GM21360 (cell line): ENCODE data around the gene NAV2.
A peak's percentile ranks its signal among the peaks of the same experiment; 100 is the strongest.

Experiments used
- ATAC-seq: cut with Tn5 transposase; IDR thresholded peaks from one replicate; pipeline ENCODE4 v1.9.1; 2021; ENCODE audit warnings: mild to moderate bottlenecking, moderate library complexity; ENCODE audit not compliant: unreplicated experiment

The NAV2 gene

GRCh38 chr11:19962801-19963175, 250.2 kb downstream of the NAV2 start:
- no peak for ATAC-seq

- ATAC-seq = no peak
These were observed 251.2 kb downstream of the NAV2 start for GRCh38 chr11:19963697-19964387.

DNA sequence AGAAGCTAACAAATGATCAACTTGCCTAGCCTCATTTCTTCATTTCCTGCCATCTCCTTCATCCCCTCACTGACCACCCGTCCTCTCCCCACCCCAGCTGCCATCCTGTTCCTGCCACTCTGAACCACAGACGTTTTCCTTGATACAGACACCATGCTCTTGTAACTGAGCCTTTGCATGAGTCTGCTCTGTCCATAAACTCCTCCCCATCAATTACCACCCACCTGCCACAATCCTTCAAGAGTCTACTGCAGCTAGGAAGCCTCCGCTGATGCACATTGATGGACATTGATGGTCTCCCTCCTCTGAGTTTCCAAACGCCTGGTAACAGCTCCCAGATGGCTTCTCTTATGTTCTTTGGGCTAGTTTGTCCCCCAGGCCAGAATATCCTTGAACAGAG, 253.8 kb downstream of the NAV2 start:
- no peak for ATAC-seq

- no peak for ATAC-seq
These were observed 254.3 kb downstream of the NAV2 start for GRCh38 chr11:19966927-19967326.

- ATAC-seq = no peak
These were observed 255.2 kb downstream of the NAV2 start for GRCh38 chr11:19967787-19968186.

DNA sequence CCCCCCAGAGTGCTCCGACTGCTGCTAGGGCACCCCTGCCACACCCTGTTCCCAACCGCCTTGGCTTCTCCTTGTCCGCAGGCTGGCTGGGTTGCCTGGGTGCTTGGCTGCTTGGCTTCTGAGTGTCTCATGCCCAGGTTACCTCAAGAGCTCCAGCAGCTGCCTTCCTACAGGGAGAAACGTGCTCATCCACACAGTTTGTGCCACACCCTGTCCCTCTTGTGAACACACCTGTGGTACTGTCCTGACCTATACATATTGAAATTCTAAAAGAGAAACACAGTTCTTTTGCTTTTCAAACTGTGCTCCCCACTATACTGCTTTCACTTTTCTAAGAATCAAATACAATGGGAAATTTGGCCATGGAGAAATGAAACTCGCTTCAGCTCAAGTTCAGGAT, 256.2 kb downstream of the NAV2 start:
- ATAC-seq = no peak

- no peak for ATAC-seq
These were observed 258.3 kb downstream of the NAV2 start for GRCh38 chr11:19970944-19971343.

DNA sequence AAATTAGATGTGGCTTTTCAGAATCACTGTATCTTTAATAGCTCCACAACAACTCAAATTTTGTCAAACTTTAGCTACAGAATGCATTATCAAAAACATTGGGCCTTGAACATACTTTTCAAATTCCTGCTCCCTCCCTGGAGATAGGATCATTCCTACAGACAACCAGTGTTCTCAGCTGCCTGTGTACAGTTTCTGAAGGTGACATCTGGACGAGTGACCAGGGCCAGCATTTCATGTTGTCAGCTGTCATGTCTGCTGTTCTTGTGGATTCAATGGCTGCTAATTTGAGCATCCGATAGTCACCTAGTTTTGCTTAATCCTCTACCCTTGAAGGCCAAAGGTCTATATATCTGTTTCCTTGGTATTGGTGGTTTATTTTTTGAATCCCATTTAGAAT, 259.5 kb downstream of the NAV2 start:
- no peak for ATAC-seq

DNA sequence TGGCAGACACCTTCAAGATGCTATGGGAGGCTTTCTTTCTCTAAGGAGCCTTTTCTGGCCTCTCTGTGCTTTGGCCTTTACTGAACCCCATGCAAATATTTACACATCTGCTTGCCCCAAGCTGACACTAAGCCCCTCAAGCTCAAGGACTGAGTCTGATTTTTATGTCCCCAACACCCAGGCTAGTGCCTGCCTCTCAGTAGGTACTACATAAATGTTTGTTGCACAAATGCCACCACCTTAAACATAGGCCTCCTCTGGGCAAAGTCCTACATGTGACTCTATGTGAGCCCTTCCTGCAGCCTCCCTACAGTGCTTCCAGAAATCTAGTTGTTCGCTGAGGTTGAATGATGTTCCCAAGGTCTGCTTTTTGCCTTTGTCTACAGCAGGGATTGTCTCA, 260.0 kb downstream of the NAV2 start:
- ATAC-seq = no peak

DNA sequence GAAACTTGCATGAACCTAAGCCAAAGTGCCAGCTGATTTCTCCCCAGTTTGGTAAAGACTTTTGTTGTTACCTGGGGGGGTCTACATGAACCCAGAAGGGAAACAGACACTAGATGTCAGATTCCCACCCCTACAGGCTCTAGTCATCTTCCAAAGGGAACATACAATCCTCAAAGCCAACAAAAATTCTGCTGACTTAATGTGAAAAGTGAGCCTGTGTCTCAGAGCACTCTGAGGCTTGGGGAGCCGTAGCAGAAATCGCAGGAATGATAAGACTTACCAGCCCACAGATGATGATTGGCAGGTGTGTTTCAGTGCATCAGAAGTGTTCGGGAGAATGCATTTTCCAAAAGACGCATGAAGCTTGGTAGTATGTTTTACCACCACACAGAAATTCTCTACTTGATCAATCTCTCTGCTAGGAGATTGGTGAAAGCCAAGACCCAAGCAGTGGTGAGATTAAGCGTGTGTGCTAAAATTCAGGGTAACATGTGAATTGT, 260.5 kb downstream of the NAV2 start:
- ATAC-seq = no peak

DNA sequence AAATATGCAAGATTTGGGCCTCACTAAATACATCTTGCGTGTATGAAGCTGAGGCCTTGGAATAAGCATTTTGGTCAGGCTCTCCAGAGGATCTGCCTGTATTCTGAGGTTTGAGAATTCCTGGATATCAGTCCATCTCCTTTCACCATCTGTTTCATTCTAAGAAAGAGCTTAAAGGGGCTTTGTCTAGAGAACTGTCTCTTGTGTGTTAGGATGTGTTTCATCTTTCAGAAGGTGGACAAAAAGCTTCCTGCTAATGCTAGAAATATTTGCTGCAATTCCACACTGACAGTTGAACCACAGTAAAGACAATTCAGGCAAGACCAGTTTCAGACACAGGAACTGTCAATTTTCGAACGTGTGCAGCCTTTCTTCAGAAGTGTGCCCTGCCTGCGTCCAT, 262.2 kb downstream of the NAV2 start:
- no peak for ATAC-seq

- ATAC-seq = no peak
These were observed 262.9 kb downstream of the NAV2 start for GRCh38 chr11:19975414-19975990.

GRCh38 chr11:19976281-19976941, 263.8 kb downstream of the NAV2 start:
- ATAC-seq = no peak

GRCh38 chr11:19977941-19978340, 265.3 kb downstream of the NAV2 start:
- ATAC-seq = no peak

DNA sequence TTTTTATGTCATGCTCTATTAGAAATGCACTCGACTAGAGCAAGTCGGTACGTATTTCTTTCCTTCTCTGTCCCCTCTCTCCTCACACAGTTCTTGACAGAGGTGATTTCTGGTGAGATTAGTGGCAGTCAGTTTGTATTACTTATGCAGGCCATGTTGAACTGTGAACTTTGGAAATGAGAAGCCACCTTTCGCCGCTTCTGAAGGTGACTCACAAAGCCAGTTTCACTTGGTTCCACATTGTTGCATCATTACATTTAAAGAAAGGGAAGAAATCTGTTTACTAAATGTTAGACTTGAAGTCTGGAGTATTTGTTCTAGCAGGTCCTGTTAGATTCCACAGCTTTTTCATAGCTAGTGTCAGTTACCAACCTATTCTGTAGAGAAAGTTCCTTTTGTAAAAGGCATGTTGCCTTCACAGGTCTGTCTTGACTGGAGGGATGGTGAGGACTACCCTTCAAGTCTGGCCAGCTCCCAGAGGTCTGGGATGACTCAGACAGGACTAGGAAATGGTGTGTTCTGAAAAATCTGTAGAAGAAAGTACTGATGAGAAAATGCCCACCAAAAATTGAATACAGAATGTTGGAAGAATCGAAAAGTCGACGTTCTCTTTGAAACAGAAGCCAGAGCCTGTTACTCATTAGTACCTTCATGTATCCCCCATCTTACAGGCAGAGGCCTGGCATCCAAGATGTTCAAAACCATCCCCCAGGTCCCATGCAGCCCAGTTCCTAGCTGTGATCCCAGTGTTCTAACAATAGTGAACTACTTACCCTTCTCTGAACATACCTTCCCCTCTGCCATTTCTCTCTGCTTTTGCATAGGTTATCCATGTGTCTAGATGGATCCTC, 266.3 kb downstream of the NAV2 start:
- ATAC-seq = peak; percentile 73

DNA sequence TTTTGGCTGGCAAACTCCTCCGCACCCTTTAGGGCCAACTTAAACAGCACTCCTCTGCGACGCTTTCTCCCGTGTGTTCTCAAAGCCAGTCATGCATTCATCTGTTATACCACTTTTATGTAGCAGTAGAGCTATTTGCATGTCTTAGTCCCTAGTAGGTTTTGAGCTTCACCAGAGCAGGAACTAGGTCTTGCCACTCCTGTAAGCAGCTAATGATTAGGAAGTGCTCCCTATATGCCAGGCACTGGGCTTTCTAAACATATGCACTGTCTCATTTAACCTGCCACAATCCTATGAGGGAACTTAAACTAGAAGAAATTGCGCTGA, 266.8 kb downstream of the NAV2 start:
- ATAC-seq = peak; percentile 78

- ATAC-seq = no peak
These were observed 267.8 kb downstream of the NAV2 start for GRCh38 chr11:19980388-19980787.

- ATAC-seq = no peak
These were observed 268.5 kb downstream of the NAV2 start for GRCh38 chr11:19980957-19981669.

DNA sequence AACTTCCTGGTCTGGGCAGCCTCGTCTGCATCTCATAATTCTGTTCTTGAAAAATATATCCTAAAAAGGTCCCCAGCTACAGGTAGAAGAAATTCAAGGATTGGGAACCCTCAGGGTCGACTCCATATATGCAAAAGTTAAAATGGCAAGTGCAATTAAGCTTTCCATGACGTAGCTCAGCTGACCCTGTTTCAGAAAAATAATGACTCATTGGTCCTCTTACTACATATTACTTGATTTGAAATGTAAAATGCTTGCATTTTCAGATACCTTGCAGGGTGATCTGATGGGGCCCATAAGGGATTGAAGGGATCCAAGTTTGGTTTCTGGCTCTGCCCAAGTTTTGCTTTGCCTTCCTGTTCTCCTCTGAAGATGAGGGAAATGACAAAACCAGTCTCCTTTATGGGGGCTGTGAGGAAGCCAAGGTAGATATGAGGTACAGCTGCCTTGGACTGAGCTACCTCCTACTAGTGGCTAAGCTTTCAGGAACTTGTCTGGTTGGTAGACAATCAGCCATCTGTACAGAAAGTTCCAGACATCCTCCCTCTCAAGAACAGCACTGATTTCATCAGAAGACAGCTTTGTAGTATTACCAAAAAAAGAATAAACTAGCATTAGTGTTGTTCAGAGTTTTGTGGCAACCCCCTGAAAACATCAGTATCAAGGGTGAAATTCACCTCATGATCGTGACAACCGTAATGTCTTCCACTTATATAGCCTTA, 270.3 kb downstream of the NAV2 start:
- ATAC-seq = no peak

DNA sequence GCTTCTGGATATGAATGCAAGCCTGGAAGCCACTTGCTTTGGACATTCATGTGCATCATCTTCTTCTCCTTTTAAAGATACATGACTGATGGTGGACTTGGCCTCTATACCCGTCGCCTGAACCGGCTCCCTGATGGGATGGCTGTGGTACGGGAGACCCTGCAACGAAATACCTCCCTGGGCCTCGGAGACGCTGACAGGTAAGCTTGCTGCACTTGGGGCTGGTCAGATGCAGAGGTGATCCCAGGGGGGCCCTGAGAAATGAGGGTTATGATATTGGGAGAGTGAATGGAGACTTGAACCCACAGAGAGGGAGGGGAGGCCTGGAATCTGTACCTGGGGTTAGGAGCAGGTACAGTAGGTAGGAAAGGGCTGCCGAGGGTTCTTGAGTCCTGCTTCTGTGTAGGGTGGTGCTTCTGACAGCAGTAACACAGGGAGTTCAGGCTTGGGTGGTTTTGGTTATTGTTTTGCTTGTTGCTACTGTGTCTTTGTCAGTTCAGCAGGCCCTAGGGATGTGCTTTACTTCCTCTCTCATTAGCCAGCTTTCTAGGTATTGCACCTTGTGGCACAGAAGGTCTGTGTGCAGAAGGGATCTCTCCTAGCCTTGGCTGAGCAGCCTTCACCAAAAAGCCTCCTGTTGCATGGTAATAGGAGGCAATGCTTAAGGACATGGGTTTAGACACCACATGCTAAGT, 271.6 kb downstream of the NAV2 start:
- ATAC-seq = no peak
